ENCODE measurements around the gene C10orf120. TPM values are rescaled to one million over a fixed set of nuclear protein-coding genes. Genes with fewer than 3 reads are reported as not detected.

The C10orf120 gene
- total RNA-seq, 2 donors from 2014 or later, result not detected

DNA sequence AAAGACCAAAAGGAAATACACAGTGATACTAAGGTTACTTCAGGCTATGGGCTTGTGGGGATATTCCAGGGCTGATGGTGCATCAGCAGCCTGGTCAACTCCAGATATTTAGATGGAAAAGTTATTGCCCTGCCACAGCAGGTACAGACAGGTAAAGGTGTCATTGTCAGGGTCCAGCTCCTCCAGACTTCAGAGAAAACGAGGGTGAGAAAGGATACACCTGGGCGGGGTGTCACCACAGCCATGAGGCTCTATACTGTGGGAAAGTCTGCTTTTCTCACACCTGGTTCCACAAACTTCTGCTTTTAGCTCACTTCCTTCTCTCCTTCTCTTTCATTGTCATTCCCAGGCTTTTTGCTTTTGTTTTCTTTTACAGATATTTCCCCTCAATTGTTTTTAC, 2.0 kb upstream of the C10orf120 start:
- DNase-seq, result peak; percentile 61 to 88 (median 82)
- intact Hi-C loops (cut with DNase I), result no loop called here
- peak; percentile 79 for ATAC-seq
- H3K4me1 ChIP-seq, result peaks cover 12% of the 10 kb centered on the region
- H3K36me3 ChIP-seq (replicated peaks in 1 of 2; ENCODE audit: insufficient read depth in 1 of 2, low read depth in 2 of 2), result no peaks in the 10 kb centered on the region
- peak overlapping the region in 3 of 4 donors; percentile 56 to 82 (median 74) for H3K27ac ChIP-seq
- H3K4me3 ChIP-seq, result no peak overlapping the region
- peak in 1 of 3 donors; percentile 11 for TF ChIP-seq POLR2A (IDR thresholded peaks at IDR 0.05)
- TF ChIP-seq, protein P1, sequence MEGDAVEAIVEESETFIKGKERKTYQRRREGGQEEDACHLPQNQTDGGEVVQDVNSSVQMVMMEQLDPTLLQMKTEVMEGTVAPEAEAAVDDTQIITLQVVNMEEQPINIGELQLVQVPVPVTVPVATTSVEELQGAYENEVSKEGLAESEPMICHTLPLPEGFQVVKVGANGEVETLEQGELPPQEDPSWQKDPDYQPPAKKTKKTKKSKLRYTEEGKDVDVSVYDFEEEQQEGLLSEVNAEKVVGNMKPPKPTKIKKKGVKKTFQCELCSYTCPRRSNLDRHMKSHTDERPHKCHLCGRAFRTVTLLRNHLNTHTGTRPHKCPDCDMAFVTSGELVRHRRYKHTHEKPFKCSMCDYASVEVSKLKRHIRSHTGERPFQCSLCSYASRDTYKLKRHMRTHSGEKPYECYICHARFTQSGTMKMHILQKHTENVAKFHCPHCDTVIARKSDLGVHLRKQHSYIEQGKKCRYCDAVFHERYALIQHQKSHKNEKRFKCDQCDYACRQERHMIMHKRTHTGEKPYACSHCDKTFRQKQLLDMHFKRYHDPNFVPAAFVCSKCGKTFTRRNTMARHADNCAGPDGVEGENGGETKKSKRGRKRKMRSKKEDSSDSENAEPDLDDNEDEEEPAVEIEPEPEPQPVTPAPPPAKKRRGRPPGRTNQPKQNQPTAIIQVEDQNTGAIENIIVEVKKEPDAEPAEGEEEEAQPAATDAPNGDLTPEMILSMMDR (IDR thresholded peaks at IDR 0.05), result peak in 2 of 7 experiments; percentile 5 to 9
- no peaks in the 10 kb centered on the region for H3K9me3 ChIP-seq
- WGBS, 2 donors, result 16 to 22% methylated on average over 2 of the region's 2 CpGs
- no peaks in the 10 kb centered on the region for H3K27me3 ChIP-seq

DNA sequence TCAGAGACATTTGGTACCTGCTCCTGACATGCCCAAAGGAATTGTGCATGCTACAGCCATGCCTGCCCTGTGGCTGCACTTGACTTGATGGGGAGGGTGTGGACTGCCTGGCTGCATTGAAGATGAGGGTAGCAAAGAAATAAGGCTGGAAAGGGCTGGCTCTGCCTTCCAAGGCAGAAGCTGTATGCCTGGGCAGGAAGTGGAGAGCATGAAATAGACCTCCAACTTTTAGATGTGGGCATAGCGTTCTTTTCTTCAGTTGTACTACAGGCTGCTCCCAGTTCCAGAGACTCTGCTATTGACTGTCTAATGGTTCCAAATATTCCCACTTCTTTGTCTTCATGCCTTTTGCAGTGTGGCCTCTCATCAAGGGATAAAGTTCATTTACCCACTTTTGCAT, 3.0 kb downstream of the C10orf120 start:
- intact Hi-C loops (cut with DNase I), result no loop called here
- no peak overlapping the region for H3K4me3 ChIP-seq
- 94 to 100% methylated on average over 1 of the region's 1 CpG for WGBS, 2 donors
- H3K27me3 ChIP-seq, result no peaks in the 10 kb centered on the region
- no peaks in the 10 kb centered on the region for H3K36me3 ChIP-seq (replicated peaks in 1 of 2; ENCODE audit: insufficient read depth in 1 of 2, low read depth in 2 of 2)
- peaks cover 12% of the 10 kb centered on the region for H3K4me1 ChIP-seq
- no peaks in the 10 kb centered on the region for H3K9me3 ChIP-seq
- no peak overlapping the region for H3K27ac ChIP-seq
- no peak for ATAC-seq
- TF ChIP-seq, protein P1 (IDR thresholded peaks at IDR 0.05), result no peak
- TF ChIP-seq POLR2A (IDR thresholded peaks at IDR 0.05), result no peak
- DNase-seq, result no peak

DNA sequence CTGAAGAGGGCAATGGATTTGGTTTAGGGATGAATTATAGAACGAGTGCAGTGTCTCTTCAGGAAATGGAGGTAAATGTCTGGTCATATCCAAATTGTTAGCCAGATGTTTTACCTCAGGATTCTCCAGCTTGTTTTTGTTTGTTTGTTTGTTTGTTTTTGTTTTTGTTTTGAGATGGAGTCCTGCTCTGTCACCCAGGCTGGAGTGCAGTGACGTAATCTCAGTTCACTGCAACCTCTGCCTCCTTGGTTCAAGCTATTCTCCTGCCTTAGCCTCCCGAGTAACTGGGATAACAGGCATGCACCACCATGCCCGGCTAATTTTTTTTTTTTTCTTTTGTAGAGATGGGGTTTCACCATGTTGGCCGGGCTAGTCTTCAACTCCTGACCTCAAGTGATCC, 6.9 kb downstream of the C10orf120 start:
- no peak for TF ChIP-seq POLR2A (IDR thresholded peaks at IDR 0.05)
- TF ChIP-seq, protein P1 (IDR thresholded peaks at IDR 0.05), result no peak

DNA sequence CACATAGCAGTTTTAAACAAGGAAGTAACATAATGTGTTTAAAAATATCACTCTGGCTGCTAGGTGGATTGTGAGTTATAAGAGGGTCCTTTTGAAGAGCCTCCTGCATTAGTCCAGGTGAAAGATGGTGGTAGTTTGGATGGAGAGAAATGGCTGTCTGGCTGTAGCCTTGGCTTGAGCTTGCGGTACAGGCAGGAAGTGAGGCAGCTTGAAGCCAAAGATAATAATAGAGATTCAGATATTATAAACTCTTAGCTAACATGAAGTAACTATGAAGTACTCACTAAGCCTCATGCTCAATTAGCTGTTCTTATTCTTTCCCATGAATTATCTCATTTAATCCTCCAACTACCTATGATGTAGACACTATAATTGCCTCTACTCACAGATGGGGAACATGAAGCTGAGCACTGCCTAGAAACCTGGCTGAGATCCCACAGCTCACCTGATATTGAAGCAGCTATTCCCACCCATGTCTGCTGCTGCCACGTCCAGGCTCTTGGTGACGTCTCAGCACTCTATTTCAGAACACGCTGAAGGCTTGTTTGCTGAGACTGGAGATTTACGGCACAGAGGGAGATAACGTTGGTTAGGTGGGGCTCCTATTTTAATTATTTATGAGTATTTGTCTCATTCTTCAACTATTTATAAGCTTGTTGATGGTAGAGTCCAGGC, 10.4 kb downstream of the C10orf120 start:
- ATAC-seq, result peak; percentile 94

More for the DNA sequence above, 6.9 kb downstream of the C10orf120 start:
- intact Hi-C loops (cut with DNase I), result no loop called here
- Histone ChIP-seq H3K27ac (no peak overlapping the region), H3K4me3 (no peak overlapping the region), H3K9me3 (no peaks in the 10 kb centered on the region), H3K4me1 (peaks cover 20% of the 10 kb centered on the region), H3K27me3 (no peaks in the 10 kb centered on the region), H3K36me3 (replicated peaks in 1 of 2; ENCODE audit: insufficient read depth in 1 of 2, low read depth in 2 of 2) (no peaks in the 10 kb centered on the region)
- WGBS, 2 donors, result 86 to 92% methylated on average over 5 of the region's 5 CpGs
- ATAC-seq (no peak), DNase-seq (no peak)

More for the DNA sequence above, 10.4 kb downstream of the C10orf120 start:
- H3K4me1 ChIP-seq, result peaks cover 20% of the 10 kb centered on the region
- TF ChIP-seq, protein P1 (IDR thresholded peaks at IDR 0.05), result no peak
- no peak for TF ChIP-seq POLR2A (IDR thresholded peaks at IDR 0.05)
- no peak overlapping the region for H3K4me3 ChIP-seq
- peak overlapping the region; percentile 57 to 82 (median 73) for H3K27ac ChIP-seq
- no peaks in the 10 kb centered on the region for H3K27me3 ChIP-seq
- H3K36me3 ChIP-seq (replicated peaks in 1 of 2; ENCODE audit: insufficient read depth in 1 of 2, low read depth in 2 of 2), result no peaks in the 10 kb centered on the region
- intact Hi-C loops (cut with DNase I), result no loop called here
- peak; percentile 82 to 94 (median 92) for DNase-seq
- 21 to 37% methylated on average over 6 of the region's 6 CpGs for WGBS, 2 donors
- no peaks in the 10 kb centered on the region for H3K9me3 ChIP-seq
